ENCODE data around the gene XYLT2. TPM values are rescaled to one million over a fixed set of nuclear protein-coding genes. Genes with fewer than 3 reads are reported as not detected.

XYLT2 gene
- total and polyA plus RNA-seq, 4 experiments from 2014 or later, result 7.7 to 41.1 (median 29.2) TPM

- Mint-ChIP-seq H3K27ac (peak overlapping the region in 5 of 7 donors; percentile 2 to 88 (median 65)), H3K36me3 (peaks cover 0 to 6% of the 10 kb centered on the region in 2 donors), H3K27me3 (no peaks in the 10 kb centered on the region), H3K9me3 (no peaks in the 10 kb centered on the region), H3K4me1 (peaks cover 14 to 55% (median 33%) of the 10 kb centered on the region in 4 donors), H3K4me3 (peak overlapping the region; percentile 63 to 82 (median 74))
- peaks cover 31% of the 10 kb centered on the region for H3K4me1 ChIP-seq (ENCODE audit: insufficient read depth, low read length)
- DNase-seq, result peak in 1 of 5 donors; percentile 43
- CTCF ChIA-PET (ENCODE audit: partially characterized antibody), result interaction anchor here (1.4 to 5.6 kb wide), 2 partner anchors 17 to 53 kb away, joined by 3 to 35 read pairs; no protein-coding TSS in a partner anchor
- no peaks in the 10 kb centered on the region for H3K9me3 ChIP-seq (ENCODE audit: control insufficient read depth in 1 of 2, low read length in 2 of 2)
- peak overlapping the region; percentile 63 for H3K27ac ChIP-seq (ENCODE audit: low read depth, low read length)
- POLR2A ChIA-PET (ENCODE audit: partially characterized antibody), result interaction anchor here (2.3 to 2.9 kb wide), 2 partner anchors 17 to 52 kb away, joined by 19 to 25 read pairs; partner anchors contain the start of gene LRRC59
- intact Hi-C loops (cut with micrococcal nuclease), result loop anchor here (5.0 kb wide), 1 partner anchor 248 kb away; the partner anchor contains the start of gene PDK2
- no peaks in the 10 kb centered on the region for H3K27me3 ChIP-seq (ENCODE audit: insufficient read depth, low read length)
- H3K36me3 ChIP-seq (ENCODE audit: insufficient read depth, low read length), result no peaks in the 10 kb centered on the region
- H3K4me3 ChIP-seq (ENCODE audit: low read length in 2 of 2), result peak overlapping the region in 1 of 2 donors; percentile 80
Observed at GRCh38 chr17:50344731-50345365, 1.1 kb upstream of the XYLT2 start.

GRCh38 chr17:50346313-50347116 is 589 bp downstream of the XYLT2 start:
- H3K36me3 ChIP-seq (ENCODE audit: insufficient read depth, low read length), result no peaks in the 10 kb centered on the region
- Mint-ChIP-seq H3K27me3 (no peaks in the 10 kb centered on the region), H3K4me3 (peak overlapping the region; percentile 85 to 92 (median 87)), H3K4me1 (peaks cover 20 to 57% (median 33%) of the 10 kb centered on the region in 4 donors), H3K27ac (peak overlapping the region; percentile 82 to 90 (median 88)), H3K9me3 (no peaks in the 10 kb centered on the region), H3K36me3 (peaks cover under 1 to 9% of the 10 kb centered on the region in 2 donors)
- intact Hi-C loops (cut with micrococcal nuclease), result loop anchor here (1.0 to 5.0 kb wide), 2 partner anchors 26 to 249 kb away; partner anchors contain the start of gene PDK2
- H3K27me3 ChIP-seq (ENCODE audit: insufficient read depth, low read length), result no peaks in the 10 kb centered on the region
- peak overlapping the region; percentile 72 for H3K27ac ChIP-seq (ENCODE audit: low read depth, low read length)
- H3K4me1 ChIP-seq (ENCODE audit: insufficient read depth, low read length), result peaks cover 31% of the 10 kb centered on the region
- ChIA-PET CTCF (ENCODE audit: partially characterized antibody) (interaction anchor here (0.8 to 5.6 kb wide), 5 partner anchors 12 to 46 kb away, joined by 3 to 35 read pairs (median 3); no protein-coding TSS in a partner anchor), POLR2A (ENCODE audit: partially characterized antibody) (interaction anchor here (0.9 to 2.9 kb wide), 13 partner anchors 8 to 520 kb away, joined by 3 to 25 read pairs (median 4); partner anchors contain the start of genes ACSF2, EME1, LRRC59 and MRPL27)
- H3K9me3 ChIP-seq (ENCODE audit: control insufficient read depth in 1 of 2, low read length in 2 of 2), result no peaks in the 10 kb centered on the region
- DNase-seq, result peak in 1 of 5 donors; percentile 71
- peak overlapping the region; percentile 65 to 80 for H3K4me3 ChIP-seq (ENCODE audit: low read length in 2 of 2)

DNA sequence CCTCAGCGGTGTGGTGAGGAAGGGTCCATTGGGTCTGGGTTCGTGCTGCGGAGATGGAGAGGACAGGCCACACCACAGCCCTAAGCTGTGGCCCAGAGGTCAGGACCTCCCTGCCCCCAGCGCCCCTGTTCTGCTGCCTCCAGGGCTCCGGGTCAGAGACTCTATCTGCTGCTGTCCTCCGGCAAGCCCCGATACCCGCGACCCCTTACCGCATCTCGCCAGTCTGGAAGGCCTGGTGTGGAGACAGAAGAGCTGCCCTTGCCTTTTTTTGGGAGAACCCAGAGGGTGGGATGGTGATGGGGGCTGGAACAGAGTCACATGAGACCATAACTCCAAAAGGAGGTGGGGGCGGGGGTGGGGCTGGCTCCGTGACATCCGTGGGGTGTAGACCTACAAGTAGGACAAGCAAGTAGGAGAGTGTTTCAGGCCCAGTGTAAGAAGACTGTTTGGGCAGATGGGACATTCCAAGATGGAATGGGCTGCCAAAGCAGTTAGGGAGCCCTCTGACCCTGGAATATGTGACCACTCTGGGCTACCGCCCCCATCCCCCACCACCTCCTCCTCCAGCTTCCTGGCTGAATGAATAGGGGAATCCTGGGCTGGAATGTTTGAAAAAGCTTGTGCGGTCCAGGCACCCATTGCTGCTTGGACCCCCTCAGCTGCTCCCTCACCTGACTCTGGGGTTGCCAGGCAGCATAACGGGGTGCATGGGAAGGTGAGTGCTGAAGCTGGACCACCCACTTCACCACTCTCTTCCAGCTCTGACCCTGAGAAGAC is 1.4 kb downstream of the XYLT2 start:
- POLR2A ChIA-PET (ENCODE audit: partially characterized antibody), result interaction anchor here (1.2 to 2.9 kb wide), 9 partner anchors 8 to 132 kb away, joined by 3 to 25 read pairs (median 6); partner anchors contain the start of genes ACSF2, EME1, LRRC59 and MRPL27
- Histone ChIP-seq H3K27me3 (ENCODE audit: insufficient read depth, low read length) (no peaks in the 10 kb centered on the region), H3K4me1 (ENCODE audit: insufficient read depth, low read length) (peaks cover 31% of the 10 kb centered on the region), H3K27ac (ENCODE audit: low read depth, low read length) (peak overlapping the region; percentile 72), H3K4me3 (ENCODE audit: low read length in 2 of 2) (peak overlapping the region; percentile 65 to 80), H3K9me3 (ENCODE audit: control insufficient read depth in 1 of 2, low read length in 2 of 2) (no peaks in the 10 kb centered on the region), H3K36me3 (ENCODE audit: insufficient read depth, low read length) (no peaks in the 10 kb centered on the region)
- H3K4me3 Mint-ChIP-seq, result peak overlapping the region; percentile 85 to 92 (median 87)
- H3K27me3 Mint-ChIP-seq, result no peaks in the 10 kb centered on the region
- peak overlapping the region; percentile 71 to 89 (median 84) for H3K27ac Mint-ChIP-seq
- CTCF ChIA-PET (ENCODE audit: partially characterized antibody), result interaction anchor here (0.5 to 5.6 kb wide), 7 partner anchors 11 to 50 kb away, joined by 3 to 35 read pairs (median 3); partner anchors contain the start of gene LRRC59
- peaks cover 5 to 16% of the 10 kb centered on the region in 2 donors for H3K36me3 Mint-ChIP-seq
- H3K9me3 Mint-ChIP-seq, result no peaks in the 10 kb centered on the region
- H3K4me1 Mint-ChIP-seq, result peaks cover 25 to 65% (median 36%) of the 10 kb centered on the region in 4 donors
- no peak for DNase-seq
- intact Hi-C loops (cut with micrococcal nuclease), result loop anchor here (5.0 kb wide), 1 partner anchor 250 kb away; the partner anchor contains the start of gene PDK2

DNA sequence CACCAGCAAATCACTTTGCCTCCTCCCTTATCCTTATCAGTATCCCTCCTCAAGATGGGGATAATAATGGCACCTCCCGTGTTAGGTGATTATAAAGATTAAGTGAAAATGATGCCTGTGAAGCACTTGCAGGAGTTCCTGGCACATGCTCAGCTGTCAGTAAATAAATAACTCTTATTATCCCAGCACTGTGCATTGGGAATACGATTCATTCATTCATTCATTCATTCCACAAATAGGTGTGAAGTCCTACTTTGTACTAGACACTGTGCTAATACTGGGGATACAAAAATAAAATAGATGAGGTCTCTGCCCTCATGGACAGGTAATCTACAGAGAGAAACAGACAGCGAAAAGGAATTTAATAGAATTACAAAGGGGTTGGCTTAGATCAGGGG is 2.0 kb downstream of the XYLT2 start:
- Histone ChIP-seq H3K4me1 (ENCODE audit: insufficient read depth, low read length) (peaks cover 31% of the 10 kb centered on the region), H3K36me3 (ENCODE audit: insufficient read depth, low read length) (no peaks in the 10 kb centered on the region), H3K9me3 (ENCODE audit: control insufficient read depth in 1 of 2, low read length in 2 of 2) (no peaks in the 10 kb centered on the region), H3K27ac (ENCODE audit: low read depth, low read length) (no peak overlapping the region), H3K4me3 (ENCODE audit: low read length in 2 of 2) (no peak overlapping the region), H3K27me3 (ENCODE audit: insufficient read depth, low read length) (no peaks in the 10 kb centered on the region)
- CTCF ChIA-PET (ENCODE audit: partially characterized antibody), result interaction anchor here (0.5 to 5.6 kb wide), 3 partner anchors 13 to 49 kb away, joined by 3 to 35 read pairs (median 7); partner anchors contain the start of gene LRRC59
- peaks cover 27 to 67% (median 37%) of the 10 kb centered on the region in 4 donors for H3K4me1 Mint-ChIP-seq
- peaks cover 5 to 18% of the 10 kb centered on the region in 2 donors for H3K36me3 Mint-ChIP-seq
- H3K27me3 Mint-ChIP-seq, result no peaks in the 10 kb centered on the region
- POLR2A ChIA-PET (ENCODE audit: partially characterized antibody), result interaction anchor here (1.2 to 2.9 kb wide), 4 partner anchors 12 to 49 kb away, joined by 3 to 25 read pairs (median 8); partner anchors contain the start of genes EME1, LRRC59 and MRPL27
- intact Hi-C loops (cut with micrococcal nuclease), result loop anchor here (5.0 kb wide), 1 partner anchor 251 kb away; the partner anchor contains the start of gene PDK2
- no peaks in the 10 kb centered on the region for H3K9me3 Mint-ChIP-seq
- H3K27ac Mint-ChIP-seq, result peak overlapping the region; percentile 54 to 89 (median 71)
- H3K4me3 Mint-ChIP-seq, result peak overlapping the region; percentile 85 to 92 (median 87)
- DNase-seq, result no peak

- H3K4me3 Mint-ChIP-seq, result peak overlapping the region in 6 of 8 donors; percentile 53 to 87 (median 63)
- peaks cover 10 to 23% of the 10 kb centered on the region in 2 donors for H3K36me3 Mint-ChIP-seq
- Histone ChIP-seq H3K27ac (ENCODE audit: low read depth, low read length) (no peak overlapping the region), H3K4me1 (ENCODE audit: insufficient read depth, low read length) (peaks cover 31% of the 10 kb centered on the region), H3K36me3 (ENCODE audit: insufficient read depth, low read length) (no peaks in the 10 kb centered on the region), H3K9me3 (ENCODE audit: control insufficient read depth in 1 of 2, low read length in 2 of 2) (no peaks in the 10 kb centered on the region), H3K4me3 (ENCODE audit: low read length in 2 of 2) (no peak overlapping the region), H3K27me3 (ENCODE audit: insufficient read depth, low read length) (no peaks in the 10 kb centered on the region)
- CTCF ChIA-PET (ENCODE audit: partially characterized antibody), result interaction anchor here (2.1 to 5.6 kb wide), 2 partner anchors 13 to 48 kb away, joined by 7 to 35 read pairs; partner anchors contain the start of gene LRRC59
- no peak for DNase-seq
- peak overlapping the region; percentile 54 to 89 (median 82) for H3K27ac Mint-ChIP-seq
- POLR2A ChIA-PET (ENCODE audit: partially characterized antibody), result interaction anchor here (1.2 to 1.4 kb wide), 2 partner anchors 11 to 48 kb away, joined by 3 read pairs; partner anchors contain the start of gene LRRC59
- intact Hi-C loops (cut with micrococcal nuclease), result loop anchor here (5.0 kb wide), 1 partner anchor 251 kb away; the partner anchor contains the start of gene PDK2
- peaks cover 30 to 67% (median 37%) of the 10 kb centered on the region in 4 donors for H3K4me1 Mint-ChIP-seq
- no peaks in the 10 kb centered on the region for H3K9me3 Mint-ChIP-seq
- H3K27me3 Mint-ChIP-seq, result no peaks in the 10 kb centered on the region
Observed at GRCh38 chr17:50348522-50349242, 2.8 kb downstream of the XYLT2 start.

All from CD4-positive, alpha-beta memory T cell (primary cell).